ENCODE results near the gene SUGP1. TPM values are rescaled to one million over a fixed set of nuclear protein-coding genes. Genes with fewer than 3 reads are reported as not detected.

Gene SUGP1
- total and polyA plus RNA-seq, 7 donors: 20.6 to 35.8 (median 26.3) TPM

GRCh38 chr19:19296953-19297689 is 23.2 kb downstream of the SUGP1 start:
- 81 to 89% (median 83%) methylated on average over 19 of the region's 19 CpGs for WGBS, 3 donors
- DNase-seq (no peak), ATAC-seq (peak in 3 of 4 donors; percentile 9 to 43 (median 39))
- Histone ChIP-seq H3K4me1 (no peaks in the 10 kb centered on the region), H3K9me3 (no peaks in the 10 kb centered on the region), H3K27me3 (ENCODE audit: insufficient read depth in 3 of 3, low read length in 2 of 3) (no peaks in the 10 kb centered on the region), H3K36me3 (ENCODE audit: insufficient read depth in 1 of 2, low read depth in 1 of 2) (peaks cover 0 to 77% of the 10 kb centered on the region in 2 donors), H3K27ac (no peak overlapping the region), H3K4me3 (no peak overlapping the region)
- TF ChIP-seq CTCF (IDR thresholded peaks at IDR 0.05): no peak
- intact Hi-C loops (cut with DNase I): no loop called here

GRCh38 chr19:19294914-19295313 is 25.4 kb downstream of the SUGP1 start:
- 92 to 93% (median 93%) methylated on average over 4 of the region's 4 CpGs for WGBS, 3 donors
- no peak for DNase-seq
- intact Hi-C loops (cut with DNase I): no loop called here
- Histone ChIP-seq H3K27ac (no peak overlapping the region), H3K4me1 (no peaks in the 10 kb centered on the region), H3K36me3 (ENCODE audit: insufficient read depth in 1 of 2, low read depth in 1 of 2) (peaks cover 0 to 67% of the 10 kb centered on the region in 2 donors), H3K27me3 (ENCODE audit: insufficient read depth in 3 of 3, low read length in 2 of 3) (no peaks in the 10 kb centered on the region), H3K9me3 (no peaks in the 10 kb centered on the region), H3K4me3 (no peak overlapping the region)
- TF ChIP-seq CTCF (IDR thresholded peaks at IDR 0.05): no peak
- no peak for ATAC-seq

GRCh38 chr19:19292607-19293006 is 27.7 kb downstream of the SUGP1 start:
- no peaks in the 10 kb centered on the region for H3K27me3 ChIP-seq (ENCODE audit: insufficient read depth in 3 of 3, low read length in 2 of 3)
- no peak for DNase-seq
- intact Hi-C loops (cut with DNase I): no loop called here
- no peak overlapping the region for H3K4me3 ChIP-seq
- H3K27ac ChIP-seq: no peak overlapping the region
- ATAC-seq: no peak
- H3K36me3 ChIP-seq (ENCODE audit: insufficient read depth in 1 of 2, low read depth in 1 of 2): peaks cover 0 to 68% of the 10 kb centered on the region in 2 donors
- WGBS, 3 donors: 98 to 99% (median 99%) methylated on average over 5 of the region's 5 CpGs
- no peaks in the 10 kb centered on the region for H3K4me1 ChIP-seq
- H3K9me3 ChIP-seq: no peaks in the 10 kb centered on the region
- no peak for TF ChIP-seq CTCF (IDR thresholded peaks at IDR 0.05)

- Histone ChIP-seq H3K4me1 (no peaks in the 10 kb centered on the region), H3K4me3 (no peak overlapping the region), H3K27me3 (ENCODE audit: insufficient read depth in 3 of 3, low read length in 2 of 3) (no peaks in the 10 kb centered on the region), H3K27ac (no peak overlapping the region), H3K9me3 (no peaks in the 10 kb centered on the region), H3K36me3 (ENCODE audit: insufficient read depth in 1 of 2, low read depth in 1 of 2) (peaks cover 0 to 72% of the 10 kb centered on the region in 2 donors)
- no peak for ATAC-seq
- TF ChIP-seq CTCF (IDR thresholded peaks at IDR 0.05): no peak
- intact Hi-C loops (cut with DNase I): no loop called here
- WGBS, 3 donors: 95 to 98% (median 97%) methylated on average over 10 of the region's 10 CpGs
- no peak for DNase-seq
These were observed 34.6 kb downstream of the SUGP1 start for GRCh38 chr19:19285686-19286085.

- TF ChIP-seq CTCF (IDR thresholded peaks at IDR 0.05): no peak
These were observed 39.7 kb downstream of the SUGP1 start for GRCh38 chr19:19280561-19280960.

More at GRCh38 chr19:19280561-19280960, 39.7 kb downstream of the SUGP1 start:
- H3K27ac ChIP-seq: no peak overlapping the region
- peaks cover 0 to 80% of the 10 kb centered on the region in 2 donors for H3K36me3 ChIP-seq (ENCODE audit: insufficient read depth in 1 of 2, low read depth in 1 of 2)
- WGBS, 3 donors: 38 to 56% (median 46%) methylated on average over 16 of the region's 16 CpGs
- no peaks in the 10 kb centered on the region for H3K4me1 ChIP-seq
- H3K9me3 ChIP-seq: no peaks in the 10 kb centered on the region
- intact Hi-C loops (cut with DNase I): no loop called here
- H3K27me3 ChIP-seq (ENCODE audit: insufficient read depth in 3 of 3, low read length in 2 of 3): no peaks in the 10 kb centered on the region
- H3K4me3 ChIP-seq: no peak overlapping the region
- ATAC-seq: peak; percentile 72 to 89 (median 81)
- no peak for DNase-seq
